ENCODE measurements around the gene AFG3L2.
A peak's percentile ranks its signal among the peaks of the same experiment; 100 is the strongest.
"Not testable (repeated sequence)": the region's sequence is repeated elsewhere in the genome, so short reads cannot be mapped to it uniquely, and the experiment has no call there.

AFG3L2 gene

GRCh38 chr18:12397793-12398192 lies 20.8 kb upstream of the AFG3L2 start:
- Histone ChIP-seq H3K4me1 (ENCODE audit: control insufficient read depth, insufficient read depth, low read length, unreplicated experiment) (no peaks in the 10 kb centered on the region), H3K36me3 (ENCODE audit: insufficient read depth, low read length) (no peaks in the 10 kb centered on the region), H3K27me3 (ENCODE audit: insufficient read depth, low read length) (no peaks in the 10 kb centered on the region), H3K27ac (ENCODE audit: low read depth, low read length) (no peak overlapping the region), H3K79me2 (ENCODE audit: control insufficient read depth, insufficient read depth, low read length, unreplicated experiment) (no peaks in the 10 kb centered on the region), H2AFZ (ENCODE audit: low read length, unreplicated experiment) (no peak overlapping the region), H3K4me3 (ENCODE audit: low read depth, low read length) (no peak overlapping the region)

- H3K79me2 ChIP-seq (ENCODE audit: control insufficient read depth, insufficient read depth, low read length, unreplicated experiment): no peaks in the 10 kb centered on the region
- no peak overlapping the region for H3K27ac ChIP-seq (ENCODE audit: low read depth, low read length)
- no peak overlapping the region for H2AFZ ChIP-seq (ENCODE audit: low read length, unreplicated experiment)
- H3K36me3 ChIP-seq (ENCODE audit: insufficient read depth, low read length): no peaks in the 10 kb centered on the region
- no peaks in the 10 kb centered on the region for H3K4me1 ChIP-seq (ENCODE audit: control insufficient read depth, insufficient read depth, low read length, unreplicated experiment)
- no peaks in the 10 kb centered on the region for H3K27me3 ChIP-seq (ENCODE audit: insufficient read depth, low read length)
- H3K4me3 ChIP-seq (ENCODE audit: low read depth, low read length): no peak overlapping the region
These were observed 20.2 kb upstream of the AFG3L2 start for GRCh38 chr18:12397254-12397653.

DNA sequence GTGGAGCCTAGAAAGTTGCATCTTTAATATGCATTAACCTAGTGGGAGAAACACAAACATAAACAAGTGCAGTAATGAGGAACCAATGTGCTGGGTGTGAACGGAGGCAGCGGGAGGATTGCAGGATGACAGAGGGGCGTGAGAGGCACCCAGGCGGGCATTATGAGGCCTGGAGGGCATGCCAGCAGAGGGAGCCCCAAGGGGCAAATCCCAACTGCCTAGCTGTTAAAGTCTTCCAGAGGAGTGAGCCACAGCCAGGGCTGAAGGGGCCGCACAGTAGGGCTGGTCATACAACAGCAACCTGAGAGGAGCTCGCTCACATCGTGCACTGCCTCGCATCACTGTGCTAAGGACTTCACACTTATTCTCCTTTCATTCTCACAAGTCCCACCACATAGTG lies 17.4 kb upstream of the AFG3L2 start:
- Histone ChIP-seq H3K36me3 (ENCODE audit: insufficient read depth, low read length) (no peaks in the 10 kb centered on the region), H3K27ac (ENCODE audit: low read depth, low read length) (no peak overlapping the region), H2AFZ (ENCODE audit: low read length, unreplicated experiment) (no peak overlapping the region)

GRCh38 chr18:12393998-12394397 lies 17.0 kb upstream of the AFG3L2 start:
- Histone ChIP-seq H3K36me3 (ENCODE audit: insufficient read depth, low read length) (no peaks in the 10 kb centered on the region), H3K4me1 (ENCODE audit: control insufficient read depth, insufficient read depth, low read length, unreplicated experiment) (no peaks in the 10 kb centered on the region), H3K27ac (ENCODE audit: low read depth, low read length) (no peak overlapping the region), H3K27me3 (ENCODE audit: insufficient read depth, low read length) (no peaks in the 10 kb centered on the region), H3K79me2 (ENCODE audit: control insufficient read depth, insufficient read depth, low read length, unreplicated experiment) (no peaks in the 10 kb centered on the region), H3K4me3 (ENCODE audit: low read depth, low read length) (no peak overlapping the region), H2AFZ (ENCODE audit: low read length, unreplicated experiment) (no peak overlapping the region)

More for the DNA sequence above, 17.4 kb upstream of the AFG3L2 start:
- Histone ChIP-seq H3K4me3 (ENCODE audit: low read depth, low read length) (no peak overlapping the region), H3K27me3 (ENCODE audit: insufficient read depth, low read length) (no peaks in the 10 kb centered on the region), H3K4me1 (ENCODE audit: control insufficient read depth, insufficient read depth, low read length, unreplicated experiment) (no peaks in the 10 kb centered on the region), H3K79me2 (ENCODE audit: control insufficient read depth, insufficient read depth, low read length, unreplicated experiment) (no peaks in the 10 kb centered on the region)

DNA sequence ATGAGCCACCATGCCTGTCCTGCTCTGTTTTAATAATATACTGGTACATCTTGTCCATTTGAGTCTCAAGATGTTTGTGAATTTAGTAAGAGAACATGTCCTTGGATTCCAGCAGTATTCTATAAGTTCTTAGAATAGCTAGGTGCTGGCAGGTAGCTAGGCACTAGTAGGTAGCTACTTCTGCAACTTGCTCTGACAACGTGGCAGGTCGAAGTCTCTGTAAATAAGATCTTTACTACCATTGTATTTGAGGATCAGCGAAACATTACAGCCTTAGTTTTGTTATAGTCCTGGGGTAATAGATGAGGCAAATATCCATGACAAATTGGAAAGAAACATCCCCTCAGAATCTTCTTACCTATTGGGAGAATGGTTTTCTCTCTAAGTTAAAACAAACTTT lies 16.5 kb upstream of the AFG3L2 start:
- Histone ChIP-seq H2AFZ (ENCODE audit: low read length, unreplicated experiment) (no peak overlapping the region), H3K79me2 (ENCODE audit: control insufficient read depth, insufficient read depth, low read length, unreplicated experiment) (no peaks in the 10 kb centered on the region), H3K4me3 (ENCODE audit: low read depth, low read length) (no peak overlapping the region), H3K36me3 (ENCODE audit: insufficient read depth, low read length) (no peaks in the 10 kb centered on the region), H3K27me3 (ENCODE audit: insufficient read depth, low read length) (no peaks in the 10 kb centered on the region), H3K4me1 (ENCODE audit: control insufficient read depth, insufficient read depth, low read length, unreplicated experiment) (no peaks in the 10 kb centered on the region), H3K27ac (ENCODE audit: low read depth, low read length) (no peak overlapping the region)

- Histone ChIP-seq H2AFZ (ENCODE audit: low read length, unreplicated experiment) (peak overlapping the region; percentile 18), H3K27me3 (ENCODE audit: insufficient read depth, low read length) (no peaks in the 10 kb centered on the region), H3K4me1 (ENCODE audit: control insufficient read depth, insufficient read depth, low read length, unreplicated experiment) (no peaks in the 10 kb centered on the region), H3K27ac (ENCODE audit: low read depth, low read length) (no peak overlapping the region), H3K36me3 (ENCODE audit: insufficient read depth, low read length) (no peaks in the 10 kb centered on the region), H3K79me2 (ENCODE audit: control insufficient read depth, insufficient read depth, low read length, unreplicated experiment) (no peaks in the 10 kb centered on the region), H3K4me3 (ENCODE audit: low read depth, low read length) (no peak overlapping the region)
These were observed 14.6 kb upstream of the AFG3L2 start for GRCh38 chr18:12391487-12392165.

DNA sequence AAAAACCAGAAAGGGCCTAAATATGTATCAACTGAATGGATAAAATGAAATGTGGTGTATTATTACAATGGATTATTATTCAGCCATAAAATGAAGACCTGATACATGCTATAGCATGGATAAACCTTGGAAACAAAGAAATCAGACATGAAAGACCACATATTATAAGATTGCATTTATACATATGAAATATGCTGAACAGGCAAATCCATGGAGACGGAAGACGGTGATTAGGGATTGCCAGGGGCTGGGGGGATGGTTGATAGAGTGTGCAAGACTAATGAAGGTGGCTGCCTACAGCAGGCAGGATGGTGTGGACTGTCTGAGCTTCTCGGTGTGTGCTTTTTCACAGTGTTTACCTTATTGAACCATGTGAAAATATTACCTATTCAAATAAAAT lies 11.4 kb upstream of the AFG3L2 start:
- H3K27me3 ChIP-seq (ENCODE audit: insufficient read depth, low read length): no peaks in the 10 kb centered on the region
- no peak overlapping the region for H2AFZ ChIP-seq (ENCODE audit: low read length, unreplicated experiment)
- no peak overlapping the region for H3K4me3 ChIP-seq (ENCODE audit: low read depth, low read length)
- H3K27ac ChIP-seq (ENCODE audit: low read depth, low read length): no peak overlapping the region
- no peaks in the 10 kb centered on the region for H3K79me2 ChIP-seq (ENCODE audit: control insufficient read depth, insufficient read depth, low read length, unreplicated experiment)
- H3K36me3 ChIP-seq (ENCODE audit: insufficient read depth, low read length): no peaks in the 10 kb centered on the region
- no peaks in the 10 kb centered on the region for H3K4me1 ChIP-seq (ENCODE audit: control insufficient read depth, insufficient read depth, low read length, unreplicated experiment)

GRCh38 chr18:12384261-12384660 lies 7.2 kb upstream of the AFG3L2 start:
- no peak overlapping the region for H3K4me3 ChIP-seq (ENCODE audit: low read depth, low read length)

GRCh38 chr18:12383759-12384158 lies 6.7 kb upstream of the AFG3L2 start:
- H3K4me3 ChIP-seq (ENCODE audit: low read depth, low read length): not testable (repeated sequence)

More at GRCh38 chr18:12384261-12384660, 7.2 kb upstream of the AFG3L2 start:
- H3K27me3 ChIP-seq (ENCODE audit: insufficient read depth, low read length): no peaks in the 10 kb centered on the region
- H3K27ac ChIP-seq (ENCODE audit: low read depth, low read length): no peak overlapping the region
- H3K36me3 ChIP-seq (ENCODE audit: insufficient read depth, low read length): no peaks in the 10 kb centered on the region
- no peak overlapping the region for H2AFZ ChIP-seq (ENCODE audit: low read length, unreplicated experiment)
- H3K4me1 ChIP-seq (ENCODE audit: control insufficient read depth, insufficient read depth, low read length, unreplicated experiment): no peaks in the 10 kb centered on the region
- no peaks in the 10 kb centered on the region for H3K79me2 ChIP-seq (ENCODE audit: control insufficient read depth, insufficient read depth, low read length, unreplicated experiment)

DNA sequence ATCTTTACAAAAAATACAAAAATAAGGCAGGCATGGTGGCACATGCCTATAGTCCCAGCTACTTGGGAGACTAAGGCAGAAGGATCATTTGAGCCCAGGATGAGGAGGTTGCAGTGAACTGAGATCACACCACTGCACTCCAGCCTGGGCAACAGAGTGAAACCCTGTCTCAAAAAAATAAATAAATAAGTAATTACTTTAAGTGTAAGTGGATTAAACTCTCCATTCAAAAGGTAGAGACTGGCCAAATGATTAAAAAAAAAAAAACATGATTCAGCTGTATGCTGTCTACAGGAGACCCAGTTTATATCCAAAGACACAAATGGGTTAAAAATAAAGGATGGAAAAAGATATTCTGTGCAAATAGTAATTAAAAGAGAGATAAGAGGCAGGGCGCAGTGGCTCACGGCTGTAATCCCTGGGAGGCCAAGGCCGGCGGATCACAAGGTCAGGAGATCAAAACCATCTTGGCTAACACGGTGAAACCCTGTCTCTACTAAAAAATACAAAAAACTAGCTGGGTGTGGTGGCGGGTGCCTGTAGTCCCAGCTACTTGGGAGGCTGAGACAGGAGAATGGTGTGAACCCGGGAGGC lies 5.3 kb upstream of the AFG3L2 start:
- not testable (repeated sequence) for H3K4me1 ChIP-seq (ENCODE audit: control insufficient read depth, insufficient read depth, low read length, unreplicated experiment); H2AFZ ChIP-seq (ENCODE audit: low read length, unreplicated experiment); H3K79me2 ChIP-seq (ENCODE audit: control insufficient read depth, insufficient read depth, low read length, unreplicated experiment); H3K27me3 ChIP-seq (ENCODE audit: insufficient read depth, low read length); H3K4me3 ChIP-seq (ENCODE audit: low read depth, low read length); H3K27ac ChIP-seq (ENCODE audit: low read depth, low read length); H3K36me3 ChIP-seq (ENCODE audit: insufficient read depth, low read length)

More at GRCh38 chr18:12383759-12384158, 6.7 kb upstream of the AFG3L2 start:
- not testable (repeated sequence) for H3K79me2 ChIP-seq (ENCODE audit: control insufficient read depth, insufficient read depth, low read length, unreplicated experiment); H3K36me3 ChIP-seq (ENCODE audit: insufficient read depth, low read length); H3K4me1 ChIP-seq (ENCODE audit: control insufficient read depth, insufficient read depth, low read length, unreplicated experiment); H3K27ac ChIP-seq (ENCODE audit: low read depth, low read length); H2AFZ ChIP-seq (ENCODE audit: low read length, unreplicated experiment); H3K27me3 ChIP-seq (ENCODE audit: insufficient read depth, low read length)

DNA sequence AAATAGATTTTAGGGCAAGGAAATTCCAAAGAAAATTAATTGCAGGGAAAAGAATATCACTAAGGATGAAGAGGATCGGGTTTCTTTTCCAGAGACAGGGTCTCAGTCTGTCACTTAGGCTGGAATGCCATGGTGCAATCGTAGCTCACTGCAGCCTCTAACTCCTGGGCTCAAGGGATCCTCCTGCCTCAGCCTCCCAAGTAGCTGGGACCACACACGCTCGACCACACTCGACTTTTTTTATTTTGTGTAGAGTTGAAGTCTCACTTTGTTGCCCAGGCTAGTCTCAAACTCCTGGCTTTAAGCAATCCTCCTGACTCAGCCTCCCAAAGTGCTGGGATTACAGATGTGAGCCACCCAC lies 1.2 kb upstream of the AFG3L2 start:
- Histone ChIP-seq H3K27ac (ENCODE audit: low read depth, low read length) (peak overlapping the region; percentile 58; the same call in 1 of the 2 replicates), H2AFZ (ENCODE audit: low read length, unreplicated experiment) (peak overlapping the region; percentile 74), H3K4me3 (ENCODE audit: low read depth, low read length) (peak overlapping the region; percentile 82), H3K79me2 (ENCODE audit: control insufficient read depth, insufficient read depth, low read length, unreplicated experiment) (peaks cover 35% of the 10 kb centered on the region), H3K4me1 (ENCODE audit: control insufficient read depth, insufficient read depth, low read length, unreplicated experiment) (peaks cover 11% of the 10 kb centered on the region)
- H3K36me3 ChIP-seq (ENCODE audit: insufficient read depth, low read length); H3K27me3 ChIP-seq (ENCODE audit: insufficient read depth, low read length): not testable (repeated sequence)

All from ACC112 (cell line).